ENCODE measurements around the gene POLR3GL.
A peak's percentile ranks its signal among the peaks of the same experiment; 100 is the strongest.

POLR3GL gene

DNA sequence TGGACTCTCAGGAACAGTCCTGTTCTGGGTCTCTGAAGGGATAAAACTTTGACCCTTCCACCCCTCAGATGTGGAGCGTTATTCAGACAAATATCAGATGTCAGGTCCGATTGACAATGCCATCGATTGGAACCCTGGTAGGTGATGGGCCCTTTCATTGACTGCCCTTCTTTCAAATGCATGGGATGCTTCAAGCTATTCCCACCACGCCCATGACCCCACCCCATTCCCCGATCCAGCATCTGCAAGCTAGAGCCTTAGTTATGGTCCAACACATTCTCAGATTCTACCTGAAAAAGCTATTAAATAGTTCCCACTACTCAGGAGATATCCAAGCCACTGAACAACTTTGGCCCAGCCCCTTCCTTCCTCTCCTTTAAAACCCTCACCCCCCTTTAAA, 12.5 kb downstream of the POLR3GL start:
- no peak for FAIRE-seq

DNA sequence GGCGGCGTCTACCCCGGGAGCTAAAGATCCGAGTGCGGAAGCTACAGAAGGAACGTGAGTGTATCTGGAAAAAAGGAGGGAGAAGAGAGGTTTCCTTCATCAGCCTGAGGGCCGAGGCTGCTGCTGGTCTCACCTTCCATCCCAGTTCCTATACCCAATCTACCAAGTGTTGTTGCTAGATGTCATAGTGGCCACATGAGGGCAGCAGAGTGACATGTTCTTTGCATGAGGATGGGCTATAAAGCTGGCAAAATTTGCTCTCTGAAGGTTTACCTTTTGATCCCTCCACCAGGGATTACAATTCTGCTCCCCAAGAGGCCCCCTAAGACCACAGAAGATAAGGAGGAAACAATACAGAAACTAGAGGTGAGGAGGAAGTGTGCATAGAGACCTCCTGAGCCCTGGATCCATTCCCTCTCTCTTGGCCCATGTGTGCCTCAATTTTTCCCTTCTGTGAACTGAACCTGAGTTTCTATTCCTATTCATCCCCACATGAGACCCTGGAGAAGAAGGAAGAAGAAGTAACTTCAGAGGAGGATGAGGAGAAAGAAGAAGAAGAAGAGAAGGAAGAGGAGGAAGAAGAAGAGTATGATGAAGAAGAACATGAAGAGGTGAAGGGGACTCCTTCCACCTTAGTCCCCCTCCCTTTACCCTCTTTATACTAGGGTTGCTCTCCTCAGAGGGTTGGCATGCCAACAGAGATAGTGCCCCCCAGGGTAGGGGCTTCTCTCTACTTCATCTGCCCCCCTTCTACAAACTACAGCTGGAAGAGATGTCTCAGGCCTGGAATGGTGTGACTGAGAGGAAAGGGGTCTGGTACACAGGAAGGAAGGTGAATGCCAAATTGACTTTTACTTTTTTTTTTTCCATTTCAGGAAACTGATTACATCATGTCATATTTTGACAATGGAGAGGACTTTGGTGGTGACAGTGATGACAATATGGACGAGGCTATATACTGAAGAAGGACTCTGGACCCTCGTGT, 13.3 kb downstream of the POLR3GL start:
- no peak for FAIRE-seq

DNA sequence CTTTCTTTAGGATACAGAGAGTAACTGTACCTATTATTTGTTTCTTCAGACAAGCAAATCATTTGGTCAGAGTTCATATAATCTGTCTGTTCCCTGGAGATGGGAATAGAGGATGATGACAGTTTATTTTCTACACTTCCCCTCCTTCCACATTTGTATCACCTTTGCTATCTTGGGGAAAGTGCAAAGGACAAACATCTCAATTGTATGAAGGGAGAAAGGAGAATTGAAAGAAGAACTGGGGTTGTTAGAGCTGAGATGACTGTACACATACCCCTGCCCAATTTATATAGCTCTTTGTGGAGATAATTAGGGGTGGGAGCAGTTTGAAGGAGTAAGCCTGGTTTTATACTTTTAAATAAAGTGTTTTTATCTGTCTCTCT, 14.0 kb downstream of the POLR3GL start:
- no peak for FAIRE-seq

DNA sequence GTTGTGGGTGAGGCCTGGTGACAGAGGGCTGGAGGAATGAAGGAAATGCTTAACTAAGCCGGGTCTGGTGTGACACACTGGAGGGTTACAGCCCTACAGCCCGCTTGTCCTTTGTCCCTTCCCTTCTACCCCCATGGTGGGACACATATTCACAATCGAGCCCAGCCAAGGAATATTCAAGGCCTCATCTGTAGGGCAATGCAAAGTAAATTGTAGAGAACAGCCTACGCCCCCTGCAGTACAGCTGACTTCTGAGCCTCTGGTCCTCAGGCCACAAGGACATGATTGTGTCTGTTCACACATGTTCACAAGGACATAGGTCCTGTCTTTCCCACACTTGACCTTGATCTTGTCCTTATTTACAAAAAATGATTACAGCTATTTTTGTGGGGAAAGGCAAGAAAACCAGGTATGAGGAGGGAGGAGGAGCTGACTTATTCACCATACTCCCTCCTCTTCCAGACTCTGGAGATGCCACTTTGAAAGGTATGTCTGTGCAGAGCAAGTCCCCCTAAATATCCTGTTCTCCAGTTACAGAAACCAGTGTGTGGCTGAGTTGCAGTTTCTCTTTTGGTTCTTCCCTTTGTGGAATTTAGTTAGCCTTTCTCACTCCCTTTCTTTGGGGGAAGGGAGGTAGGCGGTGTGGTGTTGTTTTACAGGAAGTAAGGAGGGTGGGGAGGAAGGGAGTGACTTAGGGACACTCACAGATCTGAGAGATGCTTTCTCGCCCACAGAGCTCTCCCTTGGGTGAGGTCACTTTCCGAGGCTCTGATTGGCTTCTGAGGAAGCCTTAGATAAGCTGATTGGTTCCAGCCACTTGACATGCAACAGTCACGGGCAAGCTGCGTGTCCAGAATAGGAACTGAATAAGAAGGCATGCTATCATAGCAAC, 14.6 kb downstream of the POLR3GL start:
- FAIRE-seq: peak; percentile 68

DNA sequence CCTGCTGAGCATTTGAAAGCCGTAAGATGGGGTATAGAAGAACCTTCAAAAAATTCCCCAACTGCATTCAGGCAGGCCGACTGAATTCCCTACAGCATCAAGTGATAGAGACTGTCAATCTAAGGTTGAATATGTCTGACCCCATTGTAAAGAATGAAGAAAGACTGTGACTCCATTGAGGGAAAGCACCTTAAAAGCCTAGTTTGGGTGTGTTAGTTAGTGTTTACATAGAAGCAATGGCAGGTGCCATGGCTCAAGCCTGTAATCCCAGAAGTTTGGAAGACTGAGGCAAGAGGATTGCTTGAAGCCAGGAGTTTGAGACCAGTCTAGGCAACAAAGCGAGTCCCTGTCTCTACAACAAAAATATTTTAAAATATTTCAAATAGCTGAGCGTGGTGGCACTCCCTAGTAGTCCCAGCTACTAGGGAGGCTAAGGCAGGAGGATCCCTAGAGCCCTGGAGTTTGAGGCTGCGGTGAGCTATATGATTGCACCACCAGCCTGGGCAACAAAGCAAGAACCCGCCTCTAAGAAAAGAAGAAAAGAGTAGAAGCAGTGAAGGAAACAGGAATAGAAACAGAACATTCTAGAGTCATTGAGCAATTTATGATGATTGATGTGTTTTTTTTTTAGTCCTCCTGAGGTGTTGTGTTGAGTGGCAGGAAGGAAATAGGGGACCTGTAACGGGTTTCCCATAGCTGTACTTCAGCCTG, 15.4 kb downstream of the POLR3GL start:
- no peak for FAIRE-seq

DNA sequence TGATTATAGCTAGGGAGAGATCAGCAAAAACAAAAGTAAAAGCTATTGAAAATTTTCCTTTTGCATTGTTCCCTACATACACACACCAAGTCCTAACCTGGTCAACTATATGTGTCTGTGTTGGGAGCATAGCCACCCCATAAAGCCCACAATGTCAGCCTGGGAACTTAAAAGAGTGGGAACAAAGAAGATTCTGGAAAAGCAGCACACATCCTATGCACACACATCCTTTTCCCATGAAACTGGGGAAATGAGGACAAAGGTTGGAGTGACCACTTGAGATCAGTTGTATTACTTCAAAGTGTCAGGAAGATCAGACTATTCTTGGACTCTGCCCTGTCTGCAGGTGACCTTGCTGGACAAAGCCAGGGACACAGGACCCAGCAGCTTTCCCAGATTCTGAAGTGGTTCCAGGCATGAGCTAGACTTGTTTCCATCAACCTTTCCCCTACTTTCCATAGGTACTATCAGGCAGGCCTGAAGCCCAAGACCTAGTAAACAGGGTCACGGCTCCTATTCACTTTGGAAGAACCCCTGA, 16.0 kb downstream of the POLR3GL start:
- FAIRE-seq: no peak

DNA sequence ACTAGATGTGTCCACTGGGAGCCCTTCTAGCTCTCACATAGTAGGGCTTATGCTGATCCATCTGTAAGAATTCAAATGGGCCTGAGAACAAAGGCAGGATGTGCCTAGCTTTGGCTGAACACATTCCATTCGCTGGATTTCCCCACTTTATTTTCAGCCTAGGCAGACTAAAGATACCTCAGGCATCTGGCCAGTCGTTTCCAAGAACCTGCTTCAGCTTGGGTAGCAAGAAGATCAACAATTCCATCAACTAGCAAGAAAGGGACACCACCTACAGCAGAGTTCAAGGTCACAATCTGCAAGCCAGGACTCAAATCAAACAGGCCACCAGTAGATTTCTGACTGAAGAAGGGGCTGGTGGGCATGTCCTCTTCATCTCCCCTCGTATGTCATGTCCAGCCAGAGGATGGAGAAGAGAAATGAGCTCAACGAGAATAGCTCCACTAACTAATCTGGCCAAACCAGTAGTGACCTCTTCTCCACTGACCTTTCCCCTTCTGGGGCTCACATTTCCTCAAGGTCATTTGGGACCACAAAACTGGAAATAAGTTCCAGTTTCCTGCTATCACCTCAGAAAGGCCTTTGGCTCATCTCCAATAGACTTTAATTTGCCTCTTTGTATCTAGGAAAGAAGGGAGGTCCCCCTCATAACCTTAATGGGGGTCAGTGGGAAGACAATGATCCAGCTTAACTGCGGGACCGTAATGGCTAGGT, 17.7 kb downstream of the POLR3GL start:
- no peak for FAIRE-seq

DNA sequence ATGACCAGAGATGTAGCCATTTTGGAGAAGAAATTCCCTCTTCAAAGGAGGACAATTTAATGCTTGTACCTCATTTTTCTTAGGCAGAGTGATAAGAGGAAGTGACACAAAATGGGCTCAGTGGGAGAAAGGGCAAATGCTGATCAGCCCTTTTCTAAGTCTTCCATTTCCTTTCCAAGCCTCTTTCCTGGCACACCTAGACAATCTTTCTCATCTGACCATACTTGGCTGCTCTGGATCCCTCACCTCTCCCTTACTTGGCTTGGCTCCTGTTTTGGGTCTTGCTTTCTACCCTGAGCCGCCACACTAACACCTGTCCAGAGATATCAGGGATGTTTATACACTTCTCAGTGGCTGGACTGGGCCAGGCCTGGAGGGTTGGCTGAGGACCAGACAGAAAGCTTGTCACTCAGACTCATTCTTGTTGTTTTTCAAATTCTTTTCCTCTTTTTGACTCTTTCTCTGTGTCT, 18.8 kb downstream of the POLR3GL start:
- FAIRE-seq: no peak

DNA sequence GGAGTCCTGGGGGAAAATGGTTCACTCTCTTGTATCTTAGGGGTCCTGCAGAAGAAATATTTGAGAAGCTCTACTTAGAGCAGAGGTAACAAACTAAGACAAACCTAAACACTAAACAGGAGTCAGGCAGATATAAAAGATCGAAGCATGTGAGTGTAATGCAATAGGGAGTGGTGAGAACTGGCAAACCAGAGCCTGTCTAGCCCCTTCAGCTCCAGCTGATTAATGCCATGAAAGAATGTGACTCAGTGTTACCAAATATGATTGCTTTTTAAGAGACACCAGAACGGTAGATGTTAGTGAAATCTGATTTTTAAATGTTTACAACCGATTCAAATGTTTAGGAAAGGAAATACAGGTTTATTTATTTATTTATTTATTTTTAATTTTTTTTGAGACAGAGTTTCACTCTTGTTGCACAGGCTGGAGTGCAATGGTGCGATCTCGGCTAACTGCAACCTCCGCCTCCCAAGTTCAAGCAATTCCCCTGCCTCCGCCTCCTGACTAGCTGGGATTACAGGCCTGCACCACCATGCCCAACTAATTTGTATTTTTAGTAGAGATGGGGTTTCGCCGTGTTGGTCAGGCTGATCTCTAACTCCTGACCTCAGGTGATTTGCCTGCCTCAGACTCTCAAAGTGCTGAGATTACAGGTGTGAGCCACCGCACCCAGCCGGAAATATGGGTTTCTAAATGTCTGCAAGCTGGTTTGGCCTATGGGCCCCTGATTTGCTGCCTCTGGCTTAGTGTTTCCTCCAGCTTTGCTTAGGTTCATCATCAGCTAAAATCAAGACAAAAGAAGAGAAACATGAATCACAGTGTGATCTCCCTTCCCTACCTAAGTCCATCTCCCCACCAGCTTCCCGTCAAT, 19.7 kb downstream of the POLR3GL start:
- FAIRE-seq: no peak

DNA sequence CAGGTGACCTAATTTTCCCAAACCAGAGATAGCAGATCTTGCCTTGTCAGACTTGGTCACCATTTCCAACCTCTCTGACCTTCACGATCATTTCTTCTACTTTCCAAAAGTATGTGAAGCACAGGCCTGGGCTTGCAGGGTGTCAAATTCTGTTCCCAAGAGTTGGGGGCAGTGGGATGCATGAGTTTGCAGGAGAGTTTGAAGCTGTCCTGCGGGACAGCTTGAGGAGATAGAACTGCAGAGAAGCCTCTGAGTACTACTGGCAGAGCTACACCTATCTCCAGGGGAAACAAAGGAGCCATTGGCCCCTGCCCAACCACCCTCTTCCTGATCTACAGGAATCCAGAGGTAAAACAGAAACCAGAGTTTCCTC, 20.6 kb downstream of the POLR3GL start:
- FAIRE-seq: no peak

DNA sequence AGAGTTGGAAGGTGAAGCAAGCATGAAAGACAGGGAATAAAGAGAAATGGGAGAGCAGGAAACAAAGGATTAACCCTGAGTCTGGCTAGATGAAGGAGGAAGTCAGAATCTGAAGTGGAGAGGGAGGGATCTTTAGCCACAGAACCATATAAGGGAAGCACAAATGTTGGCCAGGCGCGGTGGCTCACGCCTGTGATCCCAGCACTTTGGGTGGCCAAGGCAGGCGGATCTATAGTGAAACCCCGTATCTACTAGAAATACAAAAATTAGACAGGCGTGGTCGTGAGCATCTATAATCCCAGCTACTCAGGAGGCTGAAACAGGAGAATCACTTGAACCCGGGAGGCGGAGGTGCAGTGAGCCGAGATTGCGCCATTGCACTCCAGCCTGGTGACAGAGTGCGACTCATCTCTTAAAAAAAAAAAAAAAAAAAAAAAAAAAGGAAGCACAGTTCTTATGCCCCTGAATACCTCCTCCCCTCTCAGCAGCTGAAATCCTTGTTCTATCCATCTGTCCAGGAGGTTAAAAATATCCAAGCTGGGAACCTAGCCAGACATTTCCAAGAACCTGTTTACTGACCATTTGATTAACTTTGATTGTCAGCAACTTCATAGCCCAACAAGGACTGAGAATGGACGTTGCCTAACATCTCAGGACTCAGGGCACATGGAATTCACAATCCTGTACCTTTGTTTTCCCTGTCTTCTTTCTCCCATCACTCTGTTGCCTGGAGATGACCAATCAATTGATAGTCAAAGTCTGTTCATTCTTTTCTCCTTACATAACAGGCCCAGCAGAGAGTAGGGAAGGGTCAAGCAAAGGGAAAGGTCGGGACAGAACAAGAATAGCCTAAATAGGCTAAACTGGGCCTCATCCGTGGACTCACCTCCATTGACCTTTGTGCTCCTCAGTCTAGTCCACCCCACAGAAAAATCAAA, 21.3 kb downstream of the POLR3GL start:
- no peak for FAIRE-seq

DNA sequence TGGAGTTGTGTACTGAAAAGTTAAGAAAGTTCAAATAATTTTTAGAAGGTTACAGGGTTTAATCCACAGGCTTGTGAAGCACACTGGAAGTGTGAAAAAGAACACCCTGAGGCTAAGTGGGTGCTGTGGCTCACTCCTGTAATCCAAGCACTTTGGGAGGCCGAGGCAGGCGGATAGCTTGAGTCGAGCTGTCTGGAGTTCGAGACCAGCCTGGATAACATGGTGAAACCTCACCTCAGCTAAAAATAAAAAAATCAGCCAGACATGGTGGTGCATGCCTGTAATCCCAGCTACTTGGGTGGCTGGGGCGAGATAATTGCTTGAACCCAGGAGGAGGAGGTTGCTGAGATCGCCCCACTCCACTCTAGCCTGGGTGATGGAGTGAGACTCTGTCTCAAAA, 22.1 kb downstream of the POLR3GL start:
- no peak for FAIRE-seq

DNA sequence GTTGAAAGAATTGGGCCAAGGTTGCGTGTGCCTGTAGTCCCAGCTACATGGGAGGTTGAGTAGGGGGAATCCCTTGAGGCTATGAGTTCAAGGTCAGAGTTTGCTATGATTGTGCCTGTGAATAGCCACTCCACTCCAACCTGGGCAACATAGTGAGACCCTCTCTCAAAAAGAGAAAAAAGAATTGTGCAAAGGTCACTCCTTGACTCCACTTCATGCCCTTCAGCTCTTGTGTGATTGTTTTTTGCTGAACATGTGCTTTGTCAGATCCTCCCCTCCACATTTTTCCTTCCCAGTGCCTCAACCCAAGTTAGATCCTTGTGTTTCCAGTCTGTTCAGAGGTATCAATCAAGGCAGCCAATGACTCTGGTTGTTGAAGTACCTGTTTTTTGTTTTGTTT, 23.4 kb downstream of the POLR3GL start:
- no peak for FAIRE-seq

DNA sequence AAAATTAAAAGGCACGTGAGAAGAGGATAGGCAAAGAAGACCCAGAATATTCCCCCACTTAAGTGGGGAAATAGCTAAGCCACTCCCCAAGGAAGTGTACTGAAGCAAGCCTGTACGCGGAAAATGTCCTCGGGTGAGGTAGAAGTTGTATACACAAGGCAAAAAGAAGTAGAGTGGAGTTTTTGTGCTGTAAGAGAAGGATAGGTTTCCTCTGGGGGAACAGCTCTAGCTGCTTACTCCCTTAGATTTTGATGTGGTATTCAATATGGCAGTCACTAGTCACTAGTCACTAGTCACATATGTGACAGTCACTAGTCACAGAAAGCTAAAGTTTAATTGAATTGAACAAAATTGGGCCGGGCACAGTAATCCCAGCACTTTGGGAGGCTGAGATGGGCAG, 24.3 kb downstream of the POLR3GL start:
- FAIRE-seq: no peak

DNA sequence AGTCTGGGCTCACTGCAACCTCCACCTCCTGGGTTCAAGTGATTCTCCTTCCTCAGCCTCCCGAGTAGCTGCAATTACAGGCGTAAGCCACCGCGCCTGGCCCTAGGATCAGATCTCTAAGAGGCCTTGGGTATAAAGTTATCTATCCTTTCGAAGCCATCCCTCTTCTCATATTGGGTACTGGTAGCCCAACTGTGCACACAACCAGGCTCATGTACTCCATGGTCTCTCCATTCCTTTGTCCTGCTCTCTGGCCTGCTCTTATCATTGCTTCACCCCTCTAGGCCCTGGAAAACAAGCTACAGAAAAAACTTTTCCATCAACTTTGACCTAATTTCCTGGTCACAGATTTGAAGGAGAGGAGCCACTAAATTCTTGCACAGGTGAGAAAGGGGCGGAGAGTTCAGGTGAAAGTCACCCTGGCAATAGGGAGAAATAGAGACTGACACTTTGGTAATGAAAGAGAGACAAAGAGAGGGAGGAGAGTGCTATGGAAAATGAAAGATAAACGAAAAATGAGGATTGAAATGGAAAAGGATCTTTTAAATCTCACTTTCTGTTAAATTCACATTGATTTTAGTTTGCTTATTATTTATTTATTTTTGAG, 25.9 kb downstream of the POLR3GL start:
- FAIRE-seq: no peak

DNA sequence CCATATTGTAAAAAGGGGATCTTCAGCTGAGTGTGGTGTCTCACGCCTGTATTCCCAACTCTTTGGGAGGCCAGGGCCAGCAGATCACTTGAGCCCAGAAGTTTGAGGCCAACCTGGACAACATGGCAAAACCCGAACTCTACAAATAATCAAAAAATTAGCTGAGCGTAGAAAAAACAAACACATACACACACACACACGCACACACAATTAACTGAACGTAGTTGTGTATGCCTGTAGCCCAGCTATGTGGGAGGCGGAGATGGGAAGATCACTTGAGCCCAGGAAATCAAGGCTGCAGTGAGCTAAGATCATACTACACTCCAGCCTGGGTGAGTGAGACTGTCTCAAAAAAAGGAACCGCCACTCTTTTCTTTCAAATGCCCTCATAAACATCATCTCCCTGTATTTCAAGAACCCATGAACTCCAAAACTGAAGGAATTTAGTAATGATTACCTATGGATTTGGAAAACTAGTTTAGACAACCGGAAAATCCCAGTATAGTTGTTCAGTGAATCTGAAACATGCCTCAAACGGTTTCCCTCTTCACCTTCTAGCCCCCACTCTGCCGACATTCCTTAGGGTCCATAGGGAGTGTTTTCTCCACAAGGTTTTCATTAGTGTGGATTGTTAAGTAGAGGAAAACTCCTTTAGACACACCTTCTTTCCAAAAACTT, 27.4 kb downstream of the POLR3GL start:
- FAIRE-seq: no peak

DNA sequence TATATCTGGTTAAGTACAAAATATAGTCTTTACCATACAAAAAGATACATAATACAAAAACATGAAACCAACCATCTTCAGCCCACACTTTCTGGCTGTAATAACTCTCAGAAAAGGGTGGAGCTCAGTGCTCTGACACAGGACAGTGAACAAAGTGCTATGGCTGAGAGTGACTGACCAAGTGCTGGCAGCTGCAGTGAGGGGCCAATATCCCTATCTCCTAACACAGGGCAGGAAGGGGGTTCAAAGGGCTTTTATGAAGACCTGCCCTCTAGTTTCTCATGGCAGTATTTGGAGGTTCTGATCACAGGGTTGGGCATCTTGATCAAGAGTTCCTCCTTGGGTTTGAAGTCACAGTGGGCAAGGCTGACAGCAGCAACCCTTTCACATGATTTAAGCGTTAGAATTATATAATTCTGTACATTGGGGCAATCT, 28.0 kb downstream of the POLR3GL start:
- no peak for FAIRE-seq

DNA sequence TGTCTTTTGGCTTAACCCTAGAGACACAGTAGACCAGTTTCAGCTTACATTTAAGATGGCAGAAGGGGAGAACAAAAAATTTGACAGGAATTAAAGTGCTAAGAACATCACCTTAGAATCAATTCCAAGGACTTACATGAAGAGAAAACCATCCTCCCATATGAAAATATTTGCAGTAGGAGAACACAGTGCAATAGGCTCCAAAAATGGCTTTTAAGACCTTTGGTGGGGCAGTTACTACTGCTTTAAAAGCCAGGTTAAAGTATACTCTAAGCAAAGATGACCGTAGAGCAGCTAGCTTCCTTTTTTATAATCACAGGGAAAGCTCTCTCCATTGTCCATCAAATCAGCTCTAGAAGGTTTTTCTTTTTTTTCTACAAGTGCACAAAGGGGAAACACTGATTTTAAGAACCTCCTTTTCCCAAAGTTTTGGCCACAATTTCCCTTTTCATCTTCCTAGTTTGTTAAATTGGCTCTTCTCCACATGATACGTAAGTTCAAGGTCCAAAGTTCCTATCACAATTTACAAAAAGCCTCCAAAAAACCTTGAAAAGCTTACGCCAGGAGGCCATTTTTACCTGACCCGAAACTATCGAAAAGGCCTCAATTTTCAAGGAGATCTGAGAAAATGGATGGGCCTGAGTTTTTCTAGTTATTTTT, 28.6 kb downstream of the POLR3GL start:
- FAIRE-seq: no peak
